Loucy (cell line): ENCODE measurements around the gene NDUFS7.
A peak's percentile ranks its signal among the peaks of the same experiment; 100 is the strongest.

Source experiments
- H2AFZ ChIP-seq: fragments of 200-600 bp; sonication (generic); 2 replicates; pipeline ENCODE4 v1.6.0; 2016; ENCODE audit warnings: antibody characterized with exemption, mild to moderate bottlenecking, low read length, moderate library complexity
- H3F3A ChIP-seq: fragments of 200-600 bp; 2 replicates; pipeline ENCODE4 v1.6.0; 2016; ENCODE audit warnings: antibody characterized with exemption, low read depth, mild to moderate bottlenecking
- H3K27me3 ChIP-seq: fragments of 200-600 bp; sonication (generic); 2 replicates; pipeline ENCODE4 v1.6.1; 2014; ENCODE audit warnings: low read length, mild to moderate bottlenecking; ENCODE audit not compliant: insufficient read depth, poor library complexity, severe bottlenecking
- H3K36me3 ChIP-seq: fragments of 200-600 bp; sonication (generic); 2 replicates; pipeline ENCODE4 v1.6.1; 2016; ENCODE audit warnings: low read length; ENCODE audit not compliant: insufficient read depth
- H3K4me1 ChIP-seq: fragments of 200-600 bp; sonication (generic); 2 replicates; pipeline ENCODE4 v1.5.1; 2014; ENCODE audit warnings: low read length, mild to moderate bottlenecking; ENCODE audit not compliant: insufficient read depth, poor library complexity, severe bottlenecking
- H3K4me2 ChIP-seq: fragments of 200-600 bp; sonication (generic); 2 replicates; pipeline ENCODE4 v1.6.0; 2014; ENCODE audit warnings: antibody characterized with exemption, low read length, low read depth, mild to moderate bottlenecking; ENCODE audit not compliant: poor library complexity, severe bottlenecking
- H3K4me3 ChIP-seq: fragments of 200-600 bp; sonication (generic); 2 replicates; pipeline ENCODE4 v1.5.1; 2014; ENCODE audit warnings: low read length, mild to moderate bottlenecking, mixed read lengths; ENCODE audit not compliant: poor library complexity, severe bottlenecking
- H3K79me2 ChIP-seq: fragments of 200-600 bp; sonication (generic); 2 replicates; pipeline ENCODE4 v1.6.1; 2014; ENCODE audit warnings: low read length; ENCODE audit not compliant: insufficient read depth
- H3K9ac ChIP-seq: fragments of 200-600 bp; sonication (generic); 2 replicates; pipeline ENCODE4 v1.6.0; 2014; ENCODE audit warnings: mild to moderate bottlenecking, low read depth, low read length, moderate library complexity; ENCODE audit not compliant: poor library complexity, severe bottlenecking
- H3K9me2 ChIP-seq: fragments of 200-600 bp; sonication (generic); replicated peaks from 2 replicates; pipeline ENCODE4 v1.6.1; 2016; ENCODE audit warnings: low read depth, low read length, mixed read lengths
- H3K9me3 ChIP-seq: fragments of 200-600 bp; sonication (generic); 2 replicates; pipeline ENCODE4 v1.6.1; 2014; ENCODE audit warnings: mild to moderate bottlenecking, antibody characterized with exemption, low read length, low read depth; ENCODE audit not compliant: insufficient read depth
- H4K20me1 ChIP-seq: fragments of 200-600 bp; sonication (generic); 2 replicates; pipeline ENCODE4 v1.6.0; 2014; ENCODE audit warnings: antibody characterized with exemption, low read length, mild to moderate bottlenecking; ENCODE audit not compliant: insufficient read depth, poor library complexity, severe bottlenecking
- EZH2phosphoT487 ChIP-seq: fragments of 200-600 bp; IDR thresholded peaks from 2 replicates; pipeline ENCODE4 v1.6.1; 2018; ENCODE audit warnings: antibody characterized with exemption, mild to moderate bottlenecking, moderate library complexity, borderline replicate concordance
- TF ChIP-seq, protein P1 (sequence below): fragments of 200-600 bp; sonication (generic); conservative IDR thresholded peaks from 2 replicates; pipeline ENCODE4 v1.5.1; 2014; ENCODE audit warnings: mild to moderate bottlenecking, antibody characterized with exemption, low read length

The NDUFS7 gene

DNA sequence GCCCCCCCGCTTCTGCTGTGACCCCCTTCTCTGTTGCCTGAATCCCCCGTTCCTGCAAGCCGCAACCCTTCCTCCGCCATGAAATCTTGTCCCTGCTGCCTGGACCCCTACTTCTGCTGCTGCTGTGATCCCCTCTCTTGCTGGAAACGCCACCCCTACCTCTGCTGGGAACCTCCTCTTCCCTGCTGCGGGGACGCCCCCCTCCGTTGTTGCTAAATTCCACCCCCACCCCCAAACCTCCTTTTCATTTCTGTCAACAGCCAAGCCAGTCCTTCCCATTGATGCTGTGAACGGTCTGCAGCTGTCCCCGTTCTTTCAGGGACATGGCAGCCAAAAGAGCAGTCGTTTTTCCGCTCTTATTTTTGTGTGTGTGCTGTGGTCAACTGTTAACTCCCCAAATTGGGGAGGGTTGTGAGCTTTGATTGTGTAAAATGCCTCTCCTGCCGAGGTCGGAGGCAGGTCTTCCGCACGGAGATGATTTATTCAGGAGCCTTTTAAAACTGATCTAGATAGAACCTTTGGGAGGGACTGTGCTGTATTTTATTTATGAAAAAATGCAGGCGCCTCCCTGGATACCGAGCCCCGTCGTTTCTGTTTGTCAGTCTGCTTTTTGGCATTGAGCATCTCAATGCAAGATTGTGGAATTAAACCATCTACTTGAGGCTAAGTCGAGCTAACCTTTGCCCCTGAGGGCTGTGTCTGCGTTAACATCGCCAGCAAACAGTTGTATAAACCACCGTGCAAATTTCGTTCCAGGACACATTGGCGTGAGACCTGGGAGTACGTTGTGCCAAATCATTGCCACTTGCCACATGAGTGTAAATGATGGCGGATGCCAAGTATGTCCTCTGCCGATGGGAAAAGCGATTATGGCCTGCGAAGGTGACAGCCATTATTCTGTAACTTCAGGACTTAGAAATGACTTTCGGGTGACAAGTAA, 27.9 kb upstream of the NDUFS7 start:
- Histone ChIP-seq H3K79me2 (peaks cover 43% of the 10 kb centered on the region; the same call in 1 of the 2 replicates), H3K9me2 (no peaks in the 10 kb centered on the region), H3F3A (no peaks in the 10 kb centered on the region), H3K4me2 (peak overlapping the region; percentile 80), H2AFZ (no peak overlapping the region), H3K4me1 (peaks cover 26% of the 10 kb centered on the region), H4K20me1 (no peaks in the 10 kb centered on the region), H3K9me3 (no peaks in the 10 kb centered on the region), H3K9ac (peak overlapping the region; percentile 92), H3K36me3 (no peaks in the 10 kb centered on the region; the same call in 1 of the 2 replicates), H3K27me3 (no peaks in the 10 kb centered on the region), H3K4me3 (peak overlapping the region; percentile 96)
- TF ChIP-seq, protein P1, sequence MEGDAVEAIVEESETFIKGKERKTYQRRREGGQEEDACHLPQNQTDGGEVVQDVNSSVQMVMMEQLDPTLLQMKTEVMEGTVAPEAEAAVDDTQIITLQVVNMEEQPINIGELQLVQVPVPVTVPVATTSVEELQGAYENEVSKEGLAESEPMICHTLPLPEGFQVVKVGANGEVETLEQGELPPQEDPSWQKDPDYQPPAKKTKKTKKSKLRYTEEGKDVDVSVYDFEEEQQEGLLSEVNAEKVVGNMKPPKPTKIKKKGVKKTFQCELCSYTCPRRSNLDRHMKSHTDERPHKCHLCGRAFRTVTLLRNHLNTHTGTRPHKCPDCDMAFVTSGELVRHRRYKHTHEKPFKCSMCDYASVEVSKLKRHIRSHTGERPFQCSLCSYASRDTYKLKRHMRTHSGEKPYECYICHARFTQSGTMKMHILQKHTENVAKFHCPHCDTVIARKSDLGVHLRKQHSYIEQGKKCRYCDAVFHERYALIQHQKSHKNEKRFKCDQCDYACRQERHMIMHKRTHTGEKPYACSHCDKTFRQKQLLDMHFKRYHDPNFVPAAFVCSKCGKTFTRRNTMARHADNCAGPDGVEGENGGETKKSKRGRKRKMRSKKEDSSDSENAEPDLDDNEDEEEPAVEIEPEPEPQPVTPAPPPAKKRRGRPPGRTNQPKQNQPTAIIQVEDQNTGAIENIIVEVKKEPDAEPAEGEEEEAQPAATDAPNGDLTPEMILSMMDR = no peak
- no peak for TF ChIP-seq EZH2phosphoT487

DNA sequence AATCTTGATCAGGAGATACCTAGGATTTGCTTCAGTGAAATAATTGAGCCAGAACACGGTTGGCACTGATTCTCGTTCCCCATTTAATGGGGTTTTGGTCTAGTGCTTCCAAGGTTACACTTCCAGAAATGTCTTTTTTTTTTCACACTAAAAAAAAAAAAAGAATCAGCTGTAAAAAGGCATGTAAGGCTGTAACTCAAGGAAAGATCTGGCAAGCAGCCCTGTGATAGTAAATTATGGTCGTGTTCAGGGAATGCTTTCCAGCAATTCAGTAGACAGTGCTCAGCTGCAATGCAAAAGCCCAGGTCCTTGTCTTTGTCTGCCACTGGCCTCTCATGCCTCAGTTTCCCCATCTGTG, 27.2 kb upstream of the NDUFS7 start:
- no peaks in the 10 kb centered on the region for H3F3A ChIP-seq
- no peaks in the 10 kb centered on the region for H3K9me2 ChIP-seq
- H3K4me2 ChIP-seq = peak overlapping the region; percentile 80
- no peaks in the 10 kb centered on the region for H3K27me3 ChIP-seq
- no peaks in the 10 kb centered on the region; the same call in 1 of the 2 replicates for H3K36me3 ChIP-seq
- TF ChIP-seq, protein P1 = no peak
- no peak for TF ChIP-seq EZH2phosphoT487
- no peaks in the 10 kb centered on the region for H3K9me3 ChIP-seq
- peaks cover 50% of the 10 kb centered on the region; the same call in 1 of the 2 replicates for H3K79me2 ChIP-seq
- peak overlapping the region; percentile 92 for H3K9ac ChIP-seq
- H3K4me3 ChIP-seq = peak overlapping the region; percentile 96
- no peak overlapping the region for H2AFZ ChIP-seq
- H4K20me1 ChIP-seq = no peaks in the 10 kb centered on the region
- peaks cover 31% of the 10 kb centered on the region for H3K4me1 ChIP-seq

DNA sequence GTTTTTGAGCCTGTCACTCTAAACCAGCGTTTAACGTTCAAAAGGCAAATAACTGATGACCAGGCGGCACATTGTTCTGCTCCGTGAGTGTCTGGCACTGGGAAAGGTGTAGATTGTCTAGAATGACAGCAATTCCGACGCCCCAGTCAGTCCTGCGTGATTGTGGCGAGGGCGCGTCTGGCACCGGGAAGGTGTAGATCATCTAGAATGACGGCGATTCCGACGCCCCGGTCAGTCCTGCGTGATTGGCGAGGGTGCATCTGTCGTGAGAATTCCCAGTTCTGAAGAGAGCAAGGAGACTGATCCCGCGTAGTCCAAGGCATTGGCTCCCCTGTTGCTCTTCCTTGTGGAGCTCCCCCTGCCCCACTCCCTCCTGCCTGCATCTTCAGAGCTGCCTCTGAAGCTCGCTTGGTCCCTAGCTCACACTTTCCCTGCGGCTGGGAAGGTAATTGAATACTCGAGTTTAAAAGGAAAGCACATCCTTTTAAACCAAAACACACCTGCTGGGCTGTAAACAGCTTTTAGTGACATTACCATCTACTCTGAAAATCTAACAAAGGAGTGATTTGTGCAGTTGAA, 26.1 kb upstream of the NDUFS7 start:
- Histone ChIP-seq H3K27me3 (no peaks in the 10 kb centered on the region), H3K79me2 (peaks cover 61% of the 10 kb centered on the region; the same call in 1 of the 2 replicates), H3F3A (no peaks in the 10 kb centered on the region), H3K4me3 (no peak overlapping the region), H3K9ac (no peak overlapping the region), H4K20me1 (no peaks in the 10 kb centered on the region), H2AFZ (no peak overlapping the region), H3K4me2 (no peak overlapping the region), H3K36me3 (no peaks in the 10 kb centered on the region; the same call in 1 of the 2 replicates), H3K4me1 (peaks cover 43% of the 10 kb centered on the region), H3K9me2 (no peaks in the 10 kb centered on the region), H3K9me3 (no peaks in the 10 kb centered on the region)
- TF ChIP-seq, protein P1 = no peak
- no peak for TF ChIP-seq EZH2phosphoT487
